Measurements from ENCODE around the gene PHYH. TPM values are rescaled to one million over a fixed set of nuclear protein-coding genes. Genes with fewer than 3 reads are reported as not detected.
A peak's percentile ranks its signal among the peaks of the same experiment; 100 is the strongest.
"Not testable (repeated sequence)": the region's sequence is repeated elsewhere in the genome, so short reads cannot be mapped to it uniquely, and the experiment has no call there.

The PHYH gene
- total RNA-seq, 1 donor from 2014 or later = 9.8 TPM

DNA sequence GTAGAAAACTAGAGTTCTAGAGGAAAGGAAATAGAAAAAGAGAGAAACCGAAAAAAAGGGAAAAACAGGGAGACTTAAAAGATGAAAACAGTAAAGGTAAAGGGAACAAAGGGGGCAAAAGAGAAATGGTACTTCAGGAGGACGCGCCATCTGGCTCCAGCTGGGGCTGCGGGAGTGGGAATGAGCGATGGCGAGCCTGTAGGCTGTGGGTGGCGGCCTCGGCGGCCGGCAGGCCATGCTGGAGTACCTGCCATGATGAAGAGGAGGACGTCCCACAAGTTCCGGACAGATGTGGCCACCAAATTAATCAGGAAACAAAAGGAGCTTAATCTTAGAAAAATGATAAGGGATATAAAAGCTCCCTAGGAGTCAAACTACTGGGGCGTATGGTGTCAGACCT is 21.7 kb upstream of the PHYH start:
- DNase-seq = no peak

DNA sequence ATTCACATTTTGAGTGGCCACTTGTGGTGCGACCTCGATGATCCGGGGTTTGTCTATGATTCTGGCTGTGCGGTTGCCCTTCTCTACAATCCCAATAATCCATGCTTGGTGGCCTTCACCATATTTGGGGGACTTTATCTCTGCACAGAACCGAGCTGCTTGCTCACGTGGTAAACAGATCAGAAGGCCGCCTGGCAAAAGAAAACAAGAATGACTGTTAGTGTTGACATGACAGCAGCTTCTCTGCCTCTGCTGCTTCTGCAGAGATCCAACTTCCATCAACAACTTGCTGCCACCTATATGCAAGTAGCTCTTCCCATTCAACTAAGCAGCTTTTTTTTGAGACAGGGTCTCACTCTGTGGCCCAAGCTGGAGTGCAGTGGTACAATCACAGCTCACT is 19.3 kb upstream of the PHYH start:
- no peak for DNase-seq

DNA sequence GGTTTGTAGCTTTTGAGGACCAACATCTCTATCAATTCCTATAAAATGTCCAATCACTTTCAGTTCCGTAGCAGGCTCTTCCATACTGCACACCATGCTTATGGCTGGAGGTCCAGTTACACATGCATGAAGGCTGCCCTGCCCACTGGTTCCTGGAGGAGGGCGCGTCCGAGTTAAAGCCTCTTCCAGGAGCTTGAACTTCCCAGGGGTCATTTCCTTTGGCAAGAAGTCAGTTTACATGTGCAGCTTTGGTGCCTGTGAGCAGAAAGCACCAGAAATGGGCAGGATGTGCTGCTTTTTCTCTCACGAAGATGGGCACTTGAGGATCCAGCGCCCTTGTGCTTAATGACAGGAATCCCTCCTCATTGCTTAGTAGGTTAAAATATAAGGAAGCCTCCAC is 17.6 kb upstream of the PHYH start:
- no peak for DNase-seq

DNA sequence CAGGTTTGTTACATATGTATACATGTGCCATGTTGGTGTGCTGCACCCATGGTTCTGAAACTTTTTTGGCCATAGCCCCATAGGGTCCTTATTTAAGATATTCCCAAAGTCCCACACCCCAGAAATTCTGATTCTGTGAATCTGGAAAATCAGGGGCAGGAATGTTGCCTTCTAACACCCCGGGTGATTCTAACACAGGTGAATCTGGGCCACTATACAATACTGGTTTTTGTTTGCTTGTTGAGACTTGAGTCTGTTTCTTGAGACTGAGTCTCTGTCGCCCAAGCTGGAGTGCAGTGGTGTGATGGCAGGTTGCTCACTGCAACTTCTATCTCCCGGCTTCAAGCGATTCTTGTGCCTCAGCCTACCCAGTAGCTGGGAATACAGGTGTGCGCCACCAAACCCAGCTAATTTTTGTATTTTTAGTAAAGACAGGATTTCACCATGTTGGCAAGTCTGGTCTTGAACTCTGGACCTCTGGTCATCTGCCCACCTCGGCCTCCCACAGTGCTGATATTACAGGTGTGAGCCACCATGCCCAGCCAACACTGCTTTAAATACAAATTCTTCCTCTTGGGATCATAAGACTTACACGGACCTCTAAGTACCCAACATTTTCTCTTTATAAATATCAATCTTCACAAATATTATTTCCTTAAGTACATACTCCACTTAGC is 16.9 kb upstream of the PHYH start:
- no peak for DNase-seq

DNA sequence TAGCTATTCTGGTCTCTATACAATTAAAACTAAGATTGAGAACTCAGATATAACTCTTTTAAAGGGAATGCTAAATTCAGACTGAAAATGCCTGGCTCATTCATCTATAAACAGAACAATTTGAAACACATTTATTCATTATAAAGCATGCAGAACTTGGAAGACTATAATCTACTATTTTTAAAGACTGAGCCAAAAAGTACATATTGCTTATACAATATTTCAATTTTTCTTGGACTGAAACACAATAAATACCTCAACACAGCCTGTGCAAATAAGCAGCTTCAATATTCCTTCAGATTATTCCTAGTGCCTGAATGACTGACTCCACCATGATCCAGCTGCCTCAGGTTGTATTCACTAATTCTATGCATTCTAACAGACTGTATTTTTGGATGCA is 15.5 kb upstream of the PHYH start:
- DNase-seq = no peak

DNA sequence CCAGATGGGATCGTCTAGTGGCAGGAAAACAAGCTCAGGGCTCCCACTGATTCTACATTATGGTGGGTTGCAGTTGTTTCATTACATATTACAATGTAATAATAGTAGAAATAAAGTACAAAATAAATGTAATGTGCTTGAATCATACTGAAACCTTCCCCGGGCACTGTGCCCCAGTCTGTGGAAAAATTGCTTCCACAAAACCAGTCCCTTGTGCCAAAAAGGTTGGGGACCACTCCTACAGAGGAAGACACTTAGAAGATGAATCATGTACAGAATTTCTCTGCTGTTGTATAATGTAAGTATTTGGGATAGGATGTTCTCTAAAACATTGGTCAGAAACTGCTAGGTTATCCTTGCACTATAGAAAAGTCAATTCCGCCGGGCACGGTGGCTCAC is 11.3 kb upstream of the PHYH start:
- no peak for DNase-seq

DNA sequence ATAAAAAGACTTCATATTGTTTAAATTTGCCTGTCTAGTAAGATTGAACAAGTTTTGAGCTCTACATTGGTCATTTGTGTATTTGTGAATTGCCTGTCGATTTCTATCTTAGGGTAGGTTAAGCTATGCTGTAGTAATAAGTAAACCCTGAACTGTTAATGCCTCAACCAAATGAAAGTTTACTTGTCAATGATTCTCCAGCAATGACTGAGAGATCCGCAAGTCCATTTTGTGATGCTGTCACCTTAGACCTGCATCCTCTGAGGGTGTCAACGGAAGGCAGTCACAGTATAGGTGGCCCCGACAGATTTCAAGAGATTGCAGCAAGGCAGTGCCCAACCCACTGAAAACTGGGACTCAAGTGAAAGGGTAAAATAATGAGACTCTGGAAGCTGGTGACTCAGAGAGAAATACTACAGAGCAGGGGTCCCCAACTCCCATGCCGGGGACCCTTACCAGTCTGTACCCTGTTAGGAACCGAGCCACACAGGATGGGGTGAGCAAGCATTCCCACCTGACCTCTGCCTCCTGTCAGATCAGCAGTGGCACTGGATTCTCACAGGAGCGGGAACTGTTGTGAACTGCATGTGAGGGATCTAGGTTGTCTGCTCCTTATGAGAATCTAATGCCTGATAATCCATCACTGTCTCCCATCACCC is 10.8 kb upstream of the PHYH start:
- no peak for DNase-seq

DNA sequence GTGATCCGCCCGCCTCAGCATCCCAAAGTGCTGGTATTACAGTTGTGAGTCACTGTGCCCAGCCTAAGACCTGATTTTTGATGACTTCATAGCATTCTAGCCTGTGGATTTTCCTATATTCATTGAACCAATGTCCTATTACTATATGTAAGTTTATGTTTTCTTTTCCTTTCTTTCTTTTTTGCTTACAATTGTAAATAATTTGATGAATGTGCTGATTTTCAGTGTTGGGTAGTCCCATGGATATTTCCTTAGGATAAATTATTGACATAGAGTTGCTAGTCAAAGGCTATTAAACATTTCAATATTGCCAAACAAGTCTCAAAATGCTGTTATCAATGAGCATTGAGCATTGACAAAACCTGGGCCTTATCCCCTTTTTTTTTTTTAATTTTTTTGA is 9.9 kb upstream of the PHYH start:
- no peak for DNase-seq

DNA sequence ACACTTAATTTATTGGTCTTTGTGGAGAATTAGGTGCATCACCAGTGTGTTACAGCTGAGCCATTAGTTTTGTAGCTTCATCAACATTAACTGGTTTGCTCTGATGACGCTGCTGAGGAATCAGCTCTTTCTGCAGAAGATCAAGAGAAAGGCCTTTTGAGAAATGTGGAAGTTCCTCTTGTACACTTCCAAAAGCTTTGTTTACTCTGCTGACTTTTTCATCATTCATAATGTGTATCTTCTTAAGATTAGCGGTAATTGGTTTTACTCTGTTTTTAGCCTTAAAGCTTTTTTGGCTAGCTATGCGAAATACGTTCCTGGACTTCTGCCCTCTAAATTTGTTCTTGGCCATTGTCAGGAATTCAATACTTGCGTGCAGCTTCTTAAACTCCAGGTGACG is 8.2 kb upstream of the PHYH start:
- no peak for DNase-seq

DNA sequence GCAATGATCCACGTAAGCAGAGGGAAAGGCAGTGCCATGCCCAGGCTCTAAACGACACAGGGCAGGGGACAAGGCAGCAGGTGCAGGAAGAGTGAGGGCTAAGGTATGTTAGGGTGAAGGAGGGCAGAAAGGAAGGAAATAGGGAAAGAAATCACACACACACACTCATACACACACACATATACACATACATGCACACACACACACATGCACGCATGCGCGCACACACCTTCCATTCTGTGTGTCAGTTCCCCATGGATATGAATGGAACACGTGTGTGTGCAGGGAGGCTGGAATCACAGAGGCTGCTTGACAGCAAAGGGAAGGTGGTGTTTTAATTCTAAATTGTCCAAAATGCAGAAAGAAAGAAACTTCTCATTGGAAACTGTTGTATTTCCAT is 6.2 kb upstream of the PHYH start:
- DNase-seq = no peak

DNA sequence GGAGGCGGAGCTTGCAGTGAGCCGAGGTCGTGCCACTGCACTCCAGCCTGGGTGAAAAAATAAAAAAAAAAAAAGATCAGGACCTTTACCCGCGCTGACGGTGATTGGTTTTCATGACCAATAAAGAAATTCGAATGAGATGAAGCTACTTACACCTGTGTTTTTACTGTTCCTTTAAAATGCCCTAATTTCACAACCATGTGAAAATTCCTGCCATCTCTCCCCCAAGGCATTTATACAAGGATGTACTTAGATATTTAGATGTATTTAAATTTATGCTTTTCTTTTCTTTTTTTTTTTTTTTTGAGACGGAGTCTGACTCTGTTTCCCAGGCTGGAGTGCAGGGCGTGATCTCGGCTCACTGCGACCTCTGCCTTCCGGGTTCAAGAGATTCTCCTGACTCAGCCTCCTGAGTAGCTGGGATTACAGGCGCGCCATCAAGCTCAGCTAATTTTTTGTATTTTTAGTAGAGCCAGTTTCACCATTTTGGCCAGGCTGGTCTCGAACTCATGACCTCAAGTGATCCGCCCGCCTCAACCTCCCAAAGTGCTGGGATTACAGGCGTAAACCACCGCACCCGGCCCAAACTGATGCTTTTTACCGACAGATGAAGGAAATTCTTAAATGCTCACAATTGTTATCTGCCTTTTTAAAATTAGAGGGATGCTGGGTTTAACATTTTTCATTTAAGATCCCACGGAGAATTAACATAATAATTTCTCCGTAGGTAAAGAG is 3.1 kb upstream of the PHYH start:
- DNase-seq = no peak

DNA sequence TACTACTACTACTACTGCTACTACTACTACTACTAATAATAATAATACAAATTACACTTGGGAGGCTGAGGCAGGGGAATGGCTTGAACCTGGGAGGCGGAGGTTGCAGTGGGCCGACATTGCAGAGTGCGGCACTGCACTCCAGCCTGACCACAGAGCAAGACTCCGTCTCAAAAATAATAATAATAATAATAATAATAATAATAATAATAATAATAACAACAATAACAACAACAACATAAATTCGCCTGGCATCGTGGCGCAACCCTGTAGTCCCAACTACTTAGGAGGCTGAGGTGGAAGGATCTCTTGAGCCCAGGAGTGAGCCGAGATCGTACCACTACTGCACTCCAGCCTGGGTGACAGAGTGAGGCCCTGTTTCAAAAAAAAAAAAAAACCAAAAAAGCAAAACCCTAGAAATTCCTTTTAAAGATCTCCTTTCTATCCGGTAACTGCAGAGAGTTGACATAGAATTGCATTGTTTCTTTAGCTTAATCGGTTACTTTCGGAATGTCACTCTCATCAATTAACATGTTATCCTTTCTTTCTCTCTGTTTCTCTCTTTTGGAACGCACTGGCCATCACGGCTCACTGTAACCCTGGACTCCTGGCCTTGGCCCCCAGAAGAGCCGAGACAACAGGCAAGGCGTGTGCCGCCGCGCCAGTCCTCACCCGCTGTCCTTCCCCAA is 972 bp downstream of the PHYH start:
- DNase-seq = no peak

DNA sequence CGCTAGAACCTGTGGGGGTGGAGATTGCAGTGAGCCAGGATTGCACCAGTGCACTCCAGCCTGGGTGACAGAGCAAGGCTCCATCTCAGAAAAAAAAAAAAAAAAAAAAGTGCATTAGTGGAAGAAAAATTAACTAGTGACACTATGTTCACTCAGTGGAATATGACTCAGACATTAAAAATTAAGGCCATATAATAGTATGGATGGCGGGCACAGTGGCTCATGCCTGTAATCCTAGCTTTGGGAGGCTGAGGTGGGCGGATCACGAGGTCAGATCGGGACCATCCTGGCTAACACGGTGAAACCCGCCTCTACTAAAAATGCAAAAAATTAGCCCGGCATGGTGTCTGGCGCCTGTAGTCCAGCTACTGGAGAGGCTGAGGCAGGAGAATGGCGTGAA is 3.4 kb downstream of the PHYH start:
- no peak for DNase-seq

DNA sequence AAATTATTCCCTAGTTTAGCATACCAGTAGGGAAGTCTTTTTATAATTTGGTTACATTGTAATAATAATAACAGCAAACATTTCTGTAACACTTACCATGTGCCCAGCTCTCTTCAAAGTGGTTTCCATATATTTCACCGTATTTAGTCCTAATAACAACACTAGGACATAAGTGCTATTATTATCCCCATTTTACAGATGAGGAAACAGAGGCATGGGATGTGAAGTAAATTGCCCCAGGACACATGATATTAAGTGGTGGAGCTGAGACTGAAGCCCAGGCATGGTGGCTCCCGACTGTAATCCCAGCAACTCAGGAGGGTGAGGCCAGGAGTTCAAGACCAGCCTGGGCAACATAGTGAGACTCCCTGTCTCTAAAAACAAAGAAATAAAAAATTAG is 5.1 kb downstream of the PHYH start:
- no peak for DNase-seq

DNA sequence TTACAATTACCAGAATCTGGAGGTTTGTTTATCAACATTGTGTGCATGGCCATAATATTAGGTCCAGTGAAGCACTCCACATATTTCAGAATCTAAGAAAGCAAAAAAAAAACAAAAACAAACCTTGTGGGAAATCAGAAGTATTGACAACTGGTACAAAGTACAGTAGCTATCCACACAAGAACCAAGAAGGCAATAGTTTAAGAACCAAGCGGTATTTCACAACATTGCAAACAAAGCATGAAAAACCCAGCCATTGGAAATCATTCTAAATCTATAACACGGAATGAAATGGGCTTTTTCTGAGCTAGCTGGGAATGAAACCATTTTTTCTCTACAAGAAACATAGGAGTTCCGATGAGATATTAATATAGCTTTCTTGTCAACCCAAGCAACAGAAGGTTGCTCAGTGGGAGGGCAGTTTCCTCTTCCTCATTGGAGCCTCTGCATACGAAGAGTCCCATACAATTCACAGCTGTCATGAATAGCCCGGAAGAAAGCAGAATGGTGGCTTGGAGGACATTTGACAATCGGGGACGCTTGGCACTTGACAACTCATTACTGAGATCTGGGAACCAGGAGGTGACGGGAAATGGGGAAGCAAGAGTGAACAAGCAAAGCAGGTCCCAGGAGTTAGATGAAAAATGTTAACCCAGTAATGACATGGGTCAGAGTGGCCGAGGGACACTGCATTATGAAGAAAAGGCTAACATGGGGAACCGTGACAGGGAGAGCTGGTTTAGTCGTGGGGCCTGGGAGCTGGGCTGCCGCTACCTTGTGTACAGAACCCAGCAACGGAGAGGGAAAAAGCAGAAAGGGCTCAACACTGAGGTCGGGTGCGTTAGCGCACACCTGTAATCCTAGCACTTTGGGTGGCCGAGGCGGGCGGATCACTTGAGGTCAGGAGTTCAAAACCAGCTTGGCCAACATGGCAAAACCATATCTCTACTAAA is 7.8 kb downstream of the PHYH start:
- DNase-seq = no peak

DNA sequence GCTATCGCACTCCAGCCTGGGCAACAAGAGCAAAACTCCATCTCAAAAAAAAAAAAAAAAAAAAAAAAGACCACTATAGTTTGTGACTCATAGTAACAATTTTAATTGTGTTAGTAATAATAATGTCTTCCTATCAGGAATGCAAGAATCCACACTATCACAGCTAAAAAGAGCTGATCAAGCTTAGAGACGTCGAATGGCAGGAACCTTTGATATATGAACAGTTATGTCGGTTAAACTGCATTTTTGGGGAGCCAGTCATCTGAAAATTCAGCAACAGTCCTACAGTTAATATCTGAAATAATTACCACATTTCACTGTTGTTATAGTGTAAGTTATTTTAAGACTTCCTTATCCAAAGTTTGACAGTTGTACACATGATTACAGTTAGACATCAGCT is 8.8 kb downstream of the PHYH start:
- no peak for DNase-seq

DNA sequence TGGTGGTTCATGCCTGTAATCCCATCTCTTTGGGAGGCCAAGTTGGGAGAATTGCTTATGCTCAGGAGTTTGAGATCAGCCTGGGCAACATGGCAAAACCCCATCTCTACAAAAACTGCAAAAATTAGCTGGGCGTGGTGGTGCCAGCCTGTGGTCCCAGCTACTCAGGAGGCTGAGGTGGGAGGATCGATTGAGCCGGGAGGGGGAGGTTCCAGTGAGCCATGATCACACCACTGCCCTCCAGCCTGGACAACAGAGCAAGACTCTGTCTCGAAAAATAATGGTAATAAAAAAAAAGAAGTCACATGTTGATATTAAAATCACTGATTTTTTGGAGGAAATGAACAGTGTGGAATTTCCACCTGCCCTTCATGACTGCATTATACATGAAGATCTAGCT is 15.8 kb downstream of the PHYH start:
- DNase-seq = no peak

DNA sequence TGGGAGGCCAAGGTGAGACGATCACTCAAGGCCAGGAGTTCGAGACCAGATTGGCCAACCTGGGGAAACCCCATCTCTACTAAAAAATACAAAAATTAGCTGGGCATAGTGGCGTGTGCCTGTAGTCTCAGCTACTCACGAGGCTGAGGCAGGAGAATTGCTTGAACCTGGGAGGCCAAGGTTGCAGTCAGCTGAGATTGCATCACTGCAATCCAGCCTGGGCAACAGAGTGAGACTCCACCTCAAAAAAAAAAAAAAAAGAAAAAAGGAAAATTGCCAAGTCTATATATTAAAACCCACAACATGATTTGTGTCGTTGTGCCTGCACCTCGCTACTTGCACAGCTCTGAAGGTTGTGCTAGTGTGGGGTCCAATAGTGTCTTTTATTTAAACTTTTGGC is 17.5 kb downstream of the PHYH start:
- not testable (repeated sequence) for DNase-seq

DNA sequence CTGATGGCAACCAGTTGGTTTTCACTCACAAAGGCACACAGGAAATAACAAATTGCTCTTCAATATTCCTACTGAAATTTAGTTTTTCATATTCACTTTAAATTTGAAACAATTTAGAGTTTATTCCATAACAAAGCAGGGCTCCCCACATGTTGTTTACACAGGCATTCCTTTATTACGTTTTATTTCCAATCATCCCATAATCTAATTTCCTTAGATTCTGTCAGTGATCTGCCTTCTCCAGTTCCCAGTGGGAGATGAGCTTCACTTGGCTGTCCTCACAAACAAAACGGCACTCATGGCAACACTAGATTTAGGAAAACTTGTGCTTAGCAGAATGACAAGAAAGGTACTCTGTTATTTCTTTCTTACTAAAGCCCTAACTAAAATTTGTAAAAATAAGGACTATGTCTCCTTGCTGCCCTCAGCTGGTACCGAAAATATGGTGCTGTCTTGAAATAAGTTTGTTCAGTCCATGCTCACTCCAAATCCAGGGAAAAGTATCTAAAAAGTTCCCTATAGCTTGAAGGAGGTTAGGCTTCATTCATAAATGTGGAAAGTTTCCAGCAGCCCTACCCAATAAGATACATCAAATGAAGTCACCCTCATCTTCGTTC is 23.0 kb downstream of the PHYH start:
- DNase-seq = no peak

DNA sequence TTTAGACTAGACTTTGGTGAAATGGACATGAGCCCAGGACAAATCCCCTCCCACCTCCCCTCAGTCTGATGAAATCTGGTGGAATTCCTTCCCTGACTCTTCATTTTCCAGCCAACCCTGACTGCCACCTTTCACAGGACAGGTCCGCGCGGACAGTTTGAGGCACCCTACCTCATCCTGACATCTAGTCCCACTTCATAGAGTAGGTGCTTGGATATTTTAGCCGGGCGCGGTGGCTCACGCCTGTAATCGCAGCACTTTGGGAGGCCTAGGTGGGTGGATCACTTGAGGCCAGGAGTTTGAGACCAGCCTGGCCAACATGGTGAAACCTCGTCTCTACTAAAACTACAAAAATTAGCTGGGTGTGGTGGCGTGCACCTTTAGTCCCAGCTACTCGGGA is 23.7 kb downstream of the PHYH start:
- DNase-seq = not testable (repeated sequence)

DNA sequence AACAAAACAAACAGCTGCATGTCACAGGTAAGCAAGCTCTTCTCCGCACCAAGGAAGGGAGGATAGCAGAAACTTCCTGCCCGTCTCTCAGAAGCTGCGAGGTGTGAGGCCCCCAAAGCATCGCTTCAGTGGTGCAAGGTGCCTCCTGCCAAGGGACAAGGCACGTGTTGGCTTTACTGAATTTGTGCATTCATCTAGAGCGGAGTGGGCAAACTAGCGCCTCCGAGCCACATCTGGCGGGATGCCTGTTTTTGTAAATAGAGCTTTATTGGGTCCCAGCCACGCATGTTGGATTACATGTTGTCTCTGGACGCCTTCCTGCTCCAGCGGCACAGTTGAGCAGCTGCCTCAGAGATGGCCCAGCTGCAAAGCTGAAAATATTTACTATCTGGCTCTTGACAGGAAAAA is 27.7 kb downstream of the PHYH start:
- peak; percentile 62 for DNase-seq

Data from occipital lobe (tissue), 2 donors.